DND-41 (cell line): Measurements from ENCODE around the gene ANKRD29.
A peak's percentile ranks its signal among the peaks of the same experiment; 100 is the strongest.

Experiments
- ATAC-seq: fragments of 200-7000 bp; cut with Tn5 transposase; 3 replicates; pipeline ENCODE4 v1.9.1; 2021; ENCODE audit warnings: low read depth; ENCODE audit not compliant: insufficient read depth
- DNase-seq: peaks from one replicate; pipeline ENCODE4 v3.0.0-alpha.2; 2020
- H2AFZ ChIP-seq: 2 replicates; pipeline ENCODE4 v1.6.0; 2012; ENCODE audit warnings: low read depth, low read length
- H3K27ac ChIP-seq: 2 replicates; pipeline ENCODE4 v1.5.1; 2012; ENCODE audit warnings: low read length, inconsistent platforms
- H3K27me3 ChIP-seq: fragments of 200-600 bp; sonication (generic); 2 replicates; pipeline ENCODE4 v1.6.0; 2012; ENCODE audit warnings: low read length, mild to moderate bottlenecking, inconsistent platforms; ENCODE audit not compliant: insufficient read depth, poor library complexity
- H3K36me3 ChIP-seq: 2 replicates; pipeline ENCODE4 v1.5.1; 2012; ENCODE audit warnings: low read length, inconsistent platforms; ENCODE audit not compliant: insufficient read depth
- H3K4me1 ChIP-seq: 2 replicates; pipeline ENCODE4 v1.5.1; 2012; ENCODE audit warnings: mild to moderate bottlenecking, low read length; ENCODE audit not compliant: insufficient read depth
- H3K4me2 ChIP-seq: 2 replicates; pipeline ENCODE4 v1.6.0; 2012; ENCODE audit warnings: mild to moderate bottlenecking, moderate library complexity, low read length, inconsistent platforms; ENCODE audit not compliant: insufficient read depth
- H3K4me3 ChIP-seq, 2 experiments: fragments of 200-600 bp in 1 of 2; shearing (Covaris generic) in 1 of 2; 2 replicates each; pipeline ENCODE4 v1.5.1; 2012 to 2016; ENCODE audit warnings: inconsistent platforms in 2 of 2, low read length in 2 of 2, mild to moderate bottlenecking in 2 of 2, low read depth in 1 of 2, moderate library complexity in 1 of 2
- H3K79me2 ChIP-seq: 2 replicates; pipeline ENCODE4 v1.6.0; 2012; ENCODE audit warnings: low read length, inconsistent platforms; ENCODE audit not compliant: insufficient read depth
- H3K9ac ChIP-seq: 2 replicates; pipeline ENCODE4 v1.6.0; 2012; ENCODE audit warnings: low read depth, mild to moderate bottlenecking, inconsistent platforms, low read length, moderate library complexity
- H3K9me3 ChIP-seq: 2 replicates; pipeline ENCODE4 v1.5.1; 2012; ENCODE audit warnings: low read length, moderate library complexity, mild to moderate bottlenecking, inconsistent platforms; ENCODE audit not compliant: insufficient read depth, severe bottlenecking
- H4K20me1 ChIP-seq: 2 replicates; pipeline ENCODE4 v1.6.0; 2012; ENCODE audit warnings: low read length; ENCODE audit not compliant: insufficient read depth
- CTCF ChIP-seq: IDR thresholded peaks from 2 replicates; pipeline ENCODE4 v1.5.1; 2012; ENCODE audit warnings: borderline replicate concordance, low read length, moderate library complexity, mild to moderate bottlenecking; ENCODE audit not compliant: poor library complexity, severe bottlenecking; ENCODE audit errors: extremely low read depth
- EZH2 ChIP-seq: IDR thresholded peaks from 3 replicates; pipeline ENCODE4 v1.6.1; 2012; ENCODE audit warnings: borderline replicate concordance, low read depth, mild to moderate bottlenecking, moderate library complexity, low read length, inconsistent platforms; ENCODE audit not compliant: severe bottlenecking

The ANKRD29 gene

GRCh38 chr18:23662309-23663263, at the start of gene ANKRD29:
Gene ANKRD29 (minus strand): TSS chr18:23662911. CDS start chr18:23662730, 181 bp downstream.
- H3K27ac ChIP-seq: no peak within 1 kb of the TSS

GRCh38 chr18:23712445-23712844, 49.7 kb upstream of the ANKRD29 start:
- H3K4me2 ChIP-seq: no peak overlapping the region
- H2AFZ ChIP-seq: no peak overlapping the region
- no peak overlapping the region for H3K27ac ChIP-seq
- H4K20me1 ChIP-seq: no peaks in the 10 kb centered on the region
- DNase-seq (peak; percentile 66), ATAC-seq (peak; percentile 99)
- peaks cover 12% of the 10 kb centered on the region for H3K4me1 ChIP-seq
- H3K27me3 ChIP-seq: peaks cover 3% of the 10 kb centered on the region
- no peak overlapping the region for H3K4me3 ChIP-seq
- no peaks in the 10 kb centered on the region for H3K36me3 ChIP-seq
- H3K79me2 ChIP-seq: no peaks in the 10 kb centered on the region
- H3K9me3 ChIP-seq: no peaks in the 10 kb centered on the region
- no peak for TF ChIP-seq CTCF
- TF ChIP-seq EZH2: no peak
- H3K9ac ChIP-seq: no peak overlapping the region

More at GRCh38 chr18:23662309-23663263, at the start of gene ANKRD29:
- Histone ChIP-seq H3K9me3 (no peaks in the 10 kb centered on the region), H3K4me3 (no peak within 1 kb of the TSS), H4K20me1 (no peaks in the 10 kb centered on the region), H3K27me3 (peaks cover 20% of the 10 kb centered on the region), H3K4me1 (no peaks in the 10 kb centered on the region), H3K36me3 (no peaks in the 10 kb centered on the region), H3K4me2 (no peak within 1 kb of the TSS), H3K9ac (no peak within 1 kb of the TSS), H3K79me2 (no peaks in the 10 kb centered on the region), H2AFZ (no peak within 1 kb of the TSS)
- ATAC-seq (peak; percentile 84), DNase-seq (peak; percentile 46)
- no peak for TF ChIP-seq EZH2
- no peak for TF ChIP-seq CTCF

GRCh38 chr18:23711426-23711825, 48.7 kb upstream of the ANKRD29 start:
- no peak for ATAC-seq
- Histone ChIP-seq H3K36me3 (no peaks in the 10 kb centered on the region), H3K79me2 (no peaks in the 10 kb centered on the region), H3K9ac (no peak overlapping the region), H3K4me2 (no peak overlapping the region), H3K4me3 (no peak overlapping the region), H3K27me3 (peaks cover 3% of the 10 kb centered on the region), H3K9me3 (no peaks in the 10 kb centered on the region), H4K20me1 (no peaks in the 10 kb centered on the region), H3K27ac (no peak overlapping the region), H3K4me1 (peaks cover 12% of the 10 kb centered on the region), H2AFZ (no peak overlapping the region)
- DNase-seq: no peak
- no peak for TF ChIP-seq EZH2
- no peak for TF ChIP-seq CTCF
